Kidney epithelial cell (primary cell): Measurements from ENCODE around the gene CAMK4. TPM values are rescaled to one million over a fixed set of nuclear protein-coding genes. Genes with fewer than 3 reads are reported as not detected.

Source experiments
- DNase-seq: peaks from one replicate; pipeline ENCODE4 v3.0.0-alpha.2; 2010; ENCODE audit warnings: low read depth
- H3K27me3 ChIP-seq: 2 replicates; pipeline ENCODE4 v1.6.0; 2011; ENCODE audit warnings: low read length; ENCODE audit not compliant: control insufficient read depth, insufficient read depth
- H3K36me3 ChIP-seq: 2 replicates; pipeline ENCODE4 v1.5.1; 2011; ENCODE audit warnings: low read length; ENCODE audit not compliant: control insufficient read depth, insufficient read depth
- H3K4me3 ChIP-seq: 2 replicates; pipeline ENCODE4 v1.5.1; 2011; ENCODE audit warnings: low read depth, mild to moderate bottlenecking, control low read depth, low read length
- CTCF ChIP-seq: IDR thresholded peaks from 2 replicates; pipeline ENCODE4 v1.5.1; 2011; ENCODE audit warnings: mild to moderate bottlenecking, moderate library complexity, low read length, control low read depth, inconsistent platforms; ENCODE audit not compliant: insufficient read depth, poor library complexity, severe bottlenecking
- total RNA-seq: library from RNA; depleted of rRNA; stranded (reverse); fragments of >200 nt; gene quantifications from 2 replicates; pipeline ENCODE4 v1.2.3, GENCODE V29; 2015

CAMK4 gene
- total RNA-seq, 1 donor from 2014 or later = 0.75 TPM

GRCh38 chr5:111326551-111326950 lies 102.4 kb downstream of the CAMK4 start:
- no peak for DNase-seq
- Histone ChIP-seq H3K27me3 (no peaks in the 10 kb centered on the region), H3K36me3 (no peaks in the 10 kb centered on the region), H3K4me3 (no peak overlapping the region)
- TF ChIP-seq CTCF = no peak

- Histone ChIP-seq H3K4me3 (no peak overlapping the region), H3K36me3 (no peaks in the 10 kb centered on the region), H3K27me3 (no peaks in the 10 kb centered on the region)
- TF ChIP-seq CTCF = no peak
- DNase-seq = no peak
Observed at GRCh38 chr5:111337133-111337532, 112.9 kb downstream of the CAMK4 start.

GRCh38 chr5:111337688-111338087 lies 113.5 kb downstream of the CAMK4 start:
- Histone ChIP-seq H3K4me3 (no peak overlapping the region), H3K36me3 (no peaks in the 10 kb centered on the region), H3K27me3 (no peaks in the 10 kb centered on the region)
- no peak for TF ChIP-seq CTCF
- no peak for DNase-seq

GRCh38 chr5:111345731-111346130 lies 121.5 kb downstream of the CAMK4 start:
- no peak for DNase-seq
- no peak for TF ChIP-seq CTCF
- no peaks in the 10 kb centered on the region for H3K36me3 ChIP-seq
- H3K27me3 ChIP-seq = no peaks in the 10 kb centered on the region
- H3K4me3 ChIP-seq = no peak overlapping the region

GRCh38 chr5:111347021-111347420 lies 122.8 kb downstream of the CAMK4 start:
- DNase-seq = no peak

More at GRCh38 chr5:111347021-111347420, 122.8 kb downstream of the CAMK4 start:
- no peak for TF ChIP-seq CTCF
- Histone ChIP-seq H3K36me3 (no peaks in the 10 kb centered on the region), H3K27me3 (no peaks in the 10 kb centered on the region), H3K4me3 (no peak overlapping the region)
